Epithelial cell of proximal tubule (primary cell): Measurements from ENCODE around the gene STARD5. TPM values are rescaled to one million over a fixed set of nuclear protein-coding genes. Genes with fewer than 3 reads are reported as not detected.

Source experiments
- DNase-seq: peaks from one replicate; pipeline ENCODE4 v3.0.0-alpha.2; 2011; ENCODE audit warnings: low read depth
- H3K4me3 ChIP-seq: 2 replicates; pipeline ENCODE4 v1.5.1; 2011; ENCODE audit warnings: low read depth, mild to moderate bottlenecking, low read length
- total RNA-seq: library from RNA; depleted of rRNA; stranded (reverse); fragments of >200 nt; gene quantifications from 2 replicates; pipeline ENCODE4 v1.2.3, GENCODE V29; 2015
- TF ChIP-seq, protein P1 (sequence below): conservative IDR thresholded peaks from 2 replicates; pipeline ENCODE4 v1.5.1; 2012; ENCODE audit warnings: low read depth, mild to moderate bottlenecking, low read length

Gene STARD5
- total RNA-seq, 1 donor from 2014 or later: 0.63 TPM

DNA sequence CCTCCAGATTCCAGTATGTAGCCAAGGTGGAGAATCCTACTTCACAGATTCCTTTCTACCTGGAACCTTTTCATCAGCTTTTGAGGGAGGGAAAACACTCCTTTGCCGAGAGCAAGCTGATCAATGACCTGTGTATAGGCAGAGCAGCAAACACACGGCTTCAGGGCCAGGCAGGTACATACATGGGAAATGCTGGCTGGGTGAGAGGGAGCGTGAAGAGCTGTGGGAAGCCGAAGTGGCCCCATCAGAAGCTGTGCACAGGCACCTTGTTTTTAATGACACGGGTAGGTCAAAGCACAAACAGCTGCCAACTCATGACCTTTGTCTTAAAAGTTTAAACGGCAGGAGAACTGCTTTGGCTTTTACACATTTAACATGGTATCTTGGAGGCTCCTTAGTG lies 25.3 kb downstream of the STARD5 start:
- no peak for DNase-seq
- no peak overlapping the region for H3K4me3 ChIP-seq
- TF ChIP-seq, protein P1, sequence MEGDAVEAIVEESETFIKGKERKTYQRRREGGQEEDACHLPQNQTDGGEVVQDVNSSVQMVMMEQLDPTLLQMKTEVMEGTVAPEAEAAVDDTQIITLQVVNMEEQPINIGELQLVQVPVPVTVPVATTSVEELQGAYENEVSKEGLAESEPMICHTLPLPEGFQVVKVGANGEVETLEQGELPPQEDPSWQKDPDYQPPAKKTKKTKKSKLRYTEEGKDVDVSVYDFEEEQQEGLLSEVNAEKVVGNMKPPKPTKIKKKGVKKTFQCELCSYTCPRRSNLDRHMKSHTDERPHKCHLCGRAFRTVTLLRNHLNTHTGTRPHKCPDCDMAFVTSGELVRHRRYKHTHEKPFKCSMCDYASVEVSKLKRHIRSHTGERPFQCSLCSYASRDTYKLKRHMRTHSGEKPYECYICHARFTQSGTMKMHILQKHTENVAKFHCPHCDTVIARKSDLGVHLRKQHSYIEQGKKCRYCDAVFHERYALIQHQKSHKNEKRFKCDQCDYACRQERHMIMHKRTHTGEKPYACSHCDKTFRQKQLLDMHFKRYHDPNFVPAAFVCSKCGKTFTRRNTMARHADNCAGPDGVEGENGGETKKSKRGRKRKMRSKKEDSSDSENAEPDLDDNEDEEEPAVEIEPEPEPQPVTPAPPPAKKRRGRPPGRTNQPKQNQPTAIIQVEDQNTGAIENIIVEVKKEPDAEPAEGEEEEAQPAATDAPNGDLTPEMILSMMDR: no peak

DNA sequence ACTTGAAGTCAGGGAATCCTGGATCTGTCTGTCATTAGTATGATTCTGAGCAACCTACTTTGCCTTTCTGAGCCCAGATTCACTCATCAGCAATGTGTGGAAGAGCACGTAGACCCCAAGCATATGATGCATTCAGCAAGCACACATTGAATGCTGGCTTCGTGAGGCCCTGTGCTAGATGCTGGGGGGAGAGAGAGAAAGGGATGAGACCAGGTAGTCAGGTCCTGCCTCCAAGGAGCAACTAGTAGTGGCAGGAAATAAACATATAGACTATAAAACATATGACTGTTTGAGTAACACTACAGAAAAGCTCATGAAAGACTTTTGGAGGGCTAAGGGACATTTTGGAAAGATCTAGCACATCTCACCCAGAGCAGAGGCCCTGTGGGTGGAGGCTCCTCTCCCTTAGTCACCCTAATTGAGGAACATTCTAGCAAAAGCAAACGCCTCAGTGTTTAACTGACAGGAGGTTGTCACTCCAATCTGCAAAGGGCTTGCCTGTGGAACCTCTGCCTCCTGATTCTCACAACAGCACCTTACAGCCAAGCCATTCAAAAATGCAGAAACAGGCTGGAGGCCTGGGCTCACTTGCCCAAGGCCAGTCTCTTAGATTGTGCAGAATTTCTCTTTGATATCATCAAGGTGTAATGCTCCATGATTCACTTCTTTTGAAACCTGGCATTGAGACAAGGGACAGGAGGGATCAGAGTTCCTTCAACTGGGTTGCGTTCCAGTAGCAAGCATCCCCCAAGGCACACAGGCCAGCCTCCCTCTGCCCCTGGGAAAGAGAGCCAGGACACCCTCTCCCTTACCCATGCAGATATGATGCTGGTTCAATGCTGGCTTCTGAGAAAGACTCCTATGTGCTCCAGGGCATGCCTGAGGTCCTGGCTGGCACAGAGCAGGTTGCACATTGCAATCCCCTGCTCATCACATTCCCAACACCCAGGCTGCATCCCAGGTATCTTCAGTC lies 26.1 kb downstream of the STARD5 start:
- no peak overlapping the region for H3K4me3 ChIP-seq
- TF ChIP-seq, protein P1: no peak
- no peak for DNase-seq

GRCh38 chr15:81297147-81297572 lies 26.8 kb downstream of the STARD5 start:
- no peak for DNase-seq
- H3K4me3 ChIP-seq: no peak overlapping the region
- TF ChIP-seq, protein P1: no peak

DNA sequence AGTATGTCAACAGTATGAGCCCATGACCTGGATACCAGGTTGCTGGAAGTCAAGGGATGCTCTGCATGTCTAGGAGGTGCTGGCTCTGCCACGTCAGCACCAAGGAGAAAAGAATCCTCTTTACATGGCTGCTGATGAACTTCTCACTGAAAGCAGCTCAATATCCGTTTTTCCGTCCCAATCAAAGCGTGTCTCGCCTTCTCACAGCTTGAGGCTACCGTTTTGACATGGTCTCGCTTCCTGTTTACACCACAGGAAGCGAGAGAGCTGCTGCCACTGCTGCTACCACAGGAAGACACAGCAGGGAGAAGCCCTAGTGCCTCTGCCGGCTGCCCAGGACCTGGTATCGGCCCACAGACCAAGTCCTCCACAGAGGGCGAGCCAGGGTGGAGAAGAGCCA lies 27.3 kb downstream of the STARD5 start:
- H3K4me3 ChIP-seq: no peak overlapping the region
- TF ChIP-seq, protein P1: no peak
- no peak for DNase-seq

DNA sequence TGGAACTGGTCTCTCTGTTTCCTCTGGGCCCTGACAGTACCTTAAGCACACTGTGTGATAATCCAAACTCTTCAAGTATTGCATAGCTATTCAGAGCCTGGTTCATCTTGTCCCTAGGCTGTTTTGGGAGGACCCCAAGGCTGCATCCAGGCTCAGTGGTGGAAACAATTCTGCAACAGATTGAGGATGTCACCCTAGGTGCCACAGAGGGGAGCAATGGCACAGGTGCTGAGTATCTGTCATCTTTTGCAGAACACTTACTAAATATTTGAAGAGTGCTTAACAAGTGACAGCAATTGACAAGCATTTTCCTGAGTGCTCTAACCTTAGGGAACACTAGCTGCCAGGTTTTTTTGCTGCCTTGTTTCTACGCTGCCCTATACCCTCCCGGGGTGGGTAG lies 27.8 kb downstream of the STARD5 start:
- TF ChIP-seq, protein P1: no peak
- no peak for DNase-seq
- H3K4me3 ChIP-seq: no peak overlapping the region

DNA sequence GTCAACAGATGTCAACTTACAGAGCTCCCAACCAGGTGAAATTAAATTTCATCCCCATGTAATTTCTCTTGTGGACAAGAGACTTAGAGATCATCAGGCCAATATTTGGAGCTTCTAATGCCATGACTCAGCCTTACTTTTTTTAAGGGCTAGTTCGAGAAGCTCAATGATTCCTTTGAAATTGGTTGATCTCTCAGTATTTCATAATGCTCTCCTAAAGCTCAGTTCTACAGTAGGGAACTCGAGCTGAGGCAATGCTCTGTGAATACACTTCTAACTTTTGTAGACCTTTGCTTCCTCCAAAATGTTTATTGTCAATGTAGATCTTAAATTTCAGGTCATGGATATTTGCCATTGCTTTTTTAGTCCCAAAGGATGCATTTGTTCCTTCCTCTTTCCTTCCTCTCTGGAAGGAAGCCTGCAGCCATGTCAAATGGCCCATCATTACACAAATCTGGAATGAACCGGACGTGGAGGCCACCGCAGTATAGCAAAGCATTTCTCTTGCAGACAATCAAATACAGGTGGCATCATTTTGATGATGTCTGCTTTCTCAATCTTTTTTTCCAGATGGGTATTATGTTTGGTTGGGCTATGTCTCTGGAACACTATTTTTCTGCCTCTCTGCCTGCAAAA lies 28.3 kb downstream of the STARD5 start:
- H3K4me3 ChIP-seq: no peak overlapping the region
- no peak for DNase-seq
- TF ChIP-seq, protein P1: no peak

GRCh38 chr15:81294516-81294880 lies 29.4 kb downstream of the STARD5 start:
- TF ChIP-seq, protein P1: no peak
- no peak for DNase-seq
- H3K4me3 ChIP-seq: no peak overlapping the region
